Stimulated activated CD8-positive, alpha-beta memory T cell treated with anti-CD3 and anti-CD28 coated beads, Interleukin-15, amount 100 ng/mL, for 24 hours (primary cell): ENCODE measurements around the gene MALRD1.
"Not testable (repeated sequence)": the region's sequence is repeated elsewhere in the genome, so short reads cannot be mapped to it uniquely, and the experiment has no call there.

Source experiments
- DNase-seq: peaks from one replicate; pipeline ENCODE4 v3.0.0-alpha.2; 2020; ENCODE audit warnings: low read depth

The MALRD1 gene

DNA sequence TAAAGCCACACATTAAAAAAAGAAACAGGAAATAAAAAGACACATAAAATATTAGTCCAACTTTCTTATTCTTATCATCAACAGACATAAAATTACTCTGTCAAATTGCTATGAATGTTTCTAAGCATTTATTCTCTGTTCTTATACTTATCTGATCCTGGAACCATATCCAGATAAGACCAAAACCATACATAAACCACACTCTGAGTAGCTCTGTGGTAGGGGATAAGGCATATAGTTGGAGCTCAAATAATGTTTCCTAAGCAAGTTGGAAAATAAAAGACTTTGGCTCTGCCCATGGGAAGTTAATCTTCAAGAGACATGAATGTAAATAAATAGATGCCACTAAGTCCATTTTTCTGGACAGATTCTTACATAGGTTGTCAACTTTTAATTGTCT is 664.6 kb downstream of the MALRD1 start:
- DNase-seq: no peak

- DNase-seq: no peak
Measured at GRCh38 chr10:19713800-19714525, 665.4 kb downstream of the MALRD1 start.

- no peak for DNase-seq
Measured at GRCh38 chr10:19719284-19719683, 670.7 kb downstream of the MALRD1 start.

- no peak for DNase-seq
Measured at GRCh38 chr10:19724287-19724686, 675.7 kb downstream of the MALRD1 start.

GRCh38 chr10:19728376-19728775 is 679.8 kb downstream of the MALRD1 start:
- no peak for DNase-seq

GRCh38 chr10:19728964-19729363 is 680.4 kb downstream of the MALRD1 start:
- no peak for DNase-seq

- no peak for DNase-seq
Measured at GRCh38 chr10:19730167-19730906, 681.7 kb downstream of the MALRD1 start.

DNA sequence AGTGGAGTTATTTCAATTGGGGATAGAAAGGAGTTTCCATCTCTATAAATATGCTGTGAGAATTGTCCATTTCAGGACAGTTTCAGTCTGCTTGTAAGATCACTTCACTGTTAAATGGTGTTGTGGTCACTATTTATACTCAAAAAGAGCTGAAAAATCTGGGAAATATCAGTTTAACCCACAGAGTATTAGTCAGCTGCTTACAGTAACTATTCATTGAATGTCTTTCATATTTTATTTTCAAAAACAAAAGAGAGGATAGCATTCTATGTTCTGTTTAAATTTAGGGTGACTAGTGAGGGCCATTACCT is 682.3 kb downstream of the MALRD1 start:
- DNase-seq: no peak

- no peak for DNase-seq
Measured at GRCh38 chr10:19731560-19731959, 683.0 kb downstream of the MALRD1 start.

- no peak for DNase-seq
Measured at GRCh38 chr10:19738440-19738839, 689.8 kb downstream of the MALRD1 start.

GRCh38 chr10:19739232-19739631 is 690.6 kb downstream of the MALRD1 start:
- not testable (repeated sequence) for DNase-seq

DNA sequence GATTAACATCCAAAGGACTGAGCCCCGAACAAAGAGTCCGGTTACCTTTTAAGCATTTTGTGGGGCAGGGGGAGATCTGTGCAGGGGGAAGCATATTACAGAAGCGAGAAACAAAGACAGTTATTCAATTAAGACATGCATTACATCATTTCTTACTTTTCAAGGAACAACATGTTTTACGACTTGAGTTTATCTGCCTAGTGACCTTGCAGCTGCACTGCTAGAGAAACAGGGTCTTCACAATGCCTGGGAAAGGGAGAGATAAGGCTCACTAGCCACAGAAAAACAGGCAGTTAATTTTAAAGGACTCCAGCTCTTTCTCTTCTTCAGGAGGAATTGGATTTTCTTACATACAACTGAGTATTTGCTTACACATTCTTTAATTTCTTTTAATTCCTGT is 693.5 kb downstream of the MALRD1 start:
- DNase-seq: not testable (repeated sequence)

- no peak for DNase-seq
Measured at GRCh38 chr10:19745672-19746071, 697.1 kb downstream of the MALRD1 start.

DNA sequence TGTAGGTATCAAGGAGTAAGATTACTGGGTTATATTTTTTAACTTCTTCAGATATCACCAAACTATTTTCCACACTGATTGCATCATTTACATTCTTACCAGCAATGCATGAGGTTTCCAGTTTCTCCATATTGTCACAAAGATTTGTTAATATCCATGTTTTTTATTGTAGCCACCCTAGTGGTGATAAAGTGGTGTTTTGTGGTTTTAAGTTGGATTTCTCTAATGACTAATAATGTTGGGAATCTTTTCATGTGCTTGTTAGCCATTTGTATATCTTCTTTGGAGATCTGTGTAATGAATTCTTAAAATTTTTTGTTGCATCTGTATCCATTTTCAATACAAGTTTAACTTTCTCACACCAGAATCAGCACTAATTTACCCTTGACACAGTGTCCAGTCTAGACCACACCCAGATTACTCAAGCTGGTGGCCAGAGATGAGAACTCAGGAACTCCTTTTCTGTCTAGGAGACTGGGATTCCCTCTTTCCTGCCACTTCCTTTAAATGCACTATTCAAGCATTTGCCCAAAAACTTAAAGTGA is 700.7 kb downstream of the MALRD1 start:
- no peak for DNase-seq

GRCh38 chr10:19750972-19751371 is 702.4 kb downstream of the MALRD1 start:
- DNase-seq: no peak

- DNase-seq: no peak
Measured at GRCh38 chr10:19756919-19757318, 708.3 kb downstream of the MALRD1 start.

DNA sequence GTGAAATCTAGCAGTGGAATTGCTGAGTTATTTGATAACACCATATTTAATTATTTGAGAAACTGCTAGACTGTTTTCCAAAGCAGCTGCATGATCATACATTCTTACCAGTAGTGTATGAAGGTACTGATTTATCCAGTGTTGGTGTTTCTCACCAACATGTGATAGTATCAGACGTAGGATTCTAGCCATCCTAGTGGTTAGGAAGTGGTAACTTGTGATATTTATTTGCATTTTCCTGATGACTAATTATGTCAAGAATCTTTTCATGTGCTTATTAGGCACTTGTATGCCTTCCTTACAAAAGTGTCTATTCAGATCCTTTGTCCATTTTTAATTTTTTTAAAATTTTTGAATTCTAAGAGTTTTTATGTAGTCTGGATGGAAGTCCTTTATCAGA is 713.4 kb downstream of the MALRD1 start:
- DNase-seq: no peak

DNA sequence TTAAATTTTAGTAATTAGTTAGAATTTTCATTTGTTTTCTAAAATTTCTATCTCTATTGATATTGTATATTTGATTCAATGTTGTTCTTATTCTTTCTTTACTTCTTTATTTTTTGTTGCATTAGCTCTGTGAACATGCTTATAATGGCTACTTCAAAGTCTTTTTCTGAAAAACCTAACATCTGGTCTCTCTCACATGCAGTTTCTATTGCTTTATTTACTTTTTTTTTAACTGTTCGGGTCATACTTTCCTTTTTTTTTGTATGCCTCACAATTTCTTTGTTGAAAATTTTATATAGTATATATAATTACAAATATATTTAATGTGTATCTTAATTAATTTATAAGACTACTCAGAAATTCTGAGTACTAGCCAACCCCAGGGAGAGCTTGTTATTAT is 715.5 kb downstream of the MALRD1 start:
- no peak for DNase-seq

DNA sequence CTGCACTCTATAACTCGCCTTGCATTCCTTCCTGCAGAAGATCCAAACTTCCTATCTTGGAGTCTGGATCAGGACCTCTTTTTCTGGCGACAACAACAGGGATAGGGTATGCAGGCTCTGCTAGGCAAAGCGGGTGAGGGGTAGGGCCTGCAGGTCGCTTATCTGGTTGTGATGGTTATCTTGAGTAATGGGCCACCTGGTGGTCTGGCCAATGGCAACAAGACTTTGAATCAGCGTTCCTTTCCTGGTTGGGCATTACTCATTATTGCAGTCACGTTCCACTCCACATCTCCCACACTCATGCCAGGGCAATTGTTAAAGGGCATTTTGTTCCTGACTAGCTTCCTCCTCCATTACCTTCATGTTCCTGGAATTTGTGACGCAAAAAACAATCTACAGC is 719.3 kb downstream of the MALRD1 start:
- DNase-seq: no peak

GRCh38 chr10:19769826-19770225 is 721.2 kb downstream of the MALRD1 start:
- not testable (repeated sequence) for DNase-seq

DNA sequence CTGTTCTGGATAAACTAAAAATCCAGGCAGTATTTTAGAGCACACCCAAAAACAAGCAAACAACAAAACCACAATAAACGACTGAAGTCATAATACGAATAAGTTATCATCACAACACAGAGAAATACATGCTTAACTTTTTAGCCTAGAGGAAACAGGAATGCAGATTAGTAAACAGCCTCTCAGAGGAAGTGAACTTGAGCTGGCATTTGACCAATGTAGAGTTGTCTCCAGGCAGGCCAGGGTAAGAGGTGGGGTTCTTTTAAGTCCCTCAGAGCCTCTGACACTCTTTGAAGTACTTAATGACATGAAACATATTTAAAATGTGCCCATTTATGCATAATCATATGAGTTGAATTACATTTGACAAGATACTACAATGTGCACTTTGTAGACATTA is 724.4 kb downstream of the MALRD1 start:
- DNase-seq: no peak

- DNase-seq: no peak
Measured at GRCh38 chr10:19775296-19775695, 726.7 kb downstream of the MALRD1 start.

DNA sequence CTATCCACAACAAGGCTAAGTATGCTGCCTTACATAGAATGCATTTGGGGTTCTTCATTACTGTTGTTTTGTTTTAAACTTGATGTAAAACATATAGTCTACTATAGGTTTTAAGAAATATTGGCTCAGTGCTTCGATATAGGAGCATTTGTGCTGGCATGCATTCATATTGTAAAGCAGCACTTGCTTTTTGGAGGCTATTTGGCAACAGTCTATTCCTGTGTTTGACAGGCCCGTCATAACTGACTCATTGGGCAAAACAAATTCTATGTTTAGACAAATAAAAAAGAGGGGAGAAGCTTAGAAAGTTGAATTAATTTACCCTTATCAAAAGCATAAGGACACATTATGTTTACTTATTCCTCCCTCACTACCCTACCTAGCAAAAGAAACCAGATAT is 729.2 kb downstream of the MALRD1 start:
- no peak for DNase-seq

GRCh38 chr10:19778996-19779395 is 730.4 kb downstream of the MALRD1 start:
- DNase-seq: no peak
